ENCODE data around the gene SLC13A5. TPM values are rescaled to one million over a fixed set of nuclear protein-coding genes. Genes with fewer than 3 reads are reported as not detected.

SLC13A5 gene
- total and polyA plus RNA-seq, 4 donors: 88.4 to 399 (median 244) TPM

GRCh38 chr17:6668727-6669425 lies 44.3 kb downstream of the SLC13A5 start:
- Histone ChIP-seq H3K36me3 (ENCODE audit: control insufficient read depth in 4 of 4, insufficient read depth in 3 of 4, low read depth in 1 of 4, low read length in 3 of 4) (no peaks in the 10 kb centered on the region), H3K9ac (ENCODE audit: low read depth in 1 of 2, low read length in 2 of 2) (no peak overlapping the region), H3K27me3 (ENCODE audit: control insufficient read depth in 4 of 4, insufficient read depth in 4 of 4, low read length in 3 of 4) (no peaks in the 10 kb centered on the region), H3K9me3 (ENCODE audit: control insufficient read depth in 4 of 4, low read length in 3 of 4) (no peaks in the 10 kb centered on the region), H3K4me3 (ENCODE audit: low read depth in 1 of 3, low read length in 3 of 3) (no peak overlapping the region), H3K27ac (ENCODE audit: low read depth in 1 of 2, low read length in 2 of 2) (no peak overlapping the region), H3K4me1 (ENCODE audit: control insufficient read depth in 4 of 4, insufficient read depth in 4 of 4, low read length in 3 of 4) (peaks cover 2 to 12% (median 9%) of the 10 kb centered on the region in 4 donors)
- TF ChIP-seq GABPA (IDR thresholded peaks at IDR 0.05 in 1 of 2, conservative IDR thresholded peaks at IDR 0.05 in 1 of 2) (no peak), HNF4G (IDR thresholded peaks at IDR 0.05) (no peak), RAD21 (IDR thresholded peaks at IDR 0.05) (no peak), ZBTB33 (IDR thresholded peaks at IDR 0.05) (no peak), REST (IDR thresholded peaks at IDR 0.05) (no peak), HNF4A (conservative IDR thresholded peaks at IDR 0.05) (peak in 1 of 2 donors; percentile 9), MAX (IDR thresholded peaks at IDR 0.05) (no peak)
- whole genome bisulfite sequencing: 75% methylated on average over 14 of the region's 14 CpGs
- no peak for DNase-seq (ENCODE audit: low spot score)

GRCh38 chr17:6668219-6668618 lies 45.0 kb downstream of the SLC13A5 start:
- DNase-seq (ENCODE audit: low spot score): no peak
- no peak overlapping the region for H3K27ac ChIP-seq (ENCODE audit: low read depth in 1 of 2, low read length in 2 of 2)

More at GRCh38 chr17:6668219-6668618, 45.0 kb downstream of the SLC13A5 start:
- H3K4me1 ChIP-seq (ENCODE audit: control insufficient read depth in 4 of 4, insufficient read depth in 4 of 4, low read length in 3 of 4): peaks cover 2 to 12% (median 9%) of the 10 kb centered on the region in 4 donors
- no peaks in the 10 kb centered on the region for H3K36me3 ChIP-seq (ENCODE audit: control insufficient read depth in 4 of 4, insufficient read depth in 3 of 4, low read depth in 1 of 4, low read length in 3 of 4)
- no peak overlapping the region for H3K4me3 ChIP-seq (ENCODE audit: low read depth in 1 of 3, low read length in 3 of 3)
- H3K27me3 ChIP-seq (ENCODE audit: control insufficient read depth in 4 of 4, insufficient read depth in 4 of 4, low read length in 3 of 4): no peaks in the 10 kb centered on the region
- TF ChIP-seq SP1 (IDR thresholded peaks at IDR 0.05) (no peak), MAX (IDR thresholded peaks at IDR 0.05) (no peak), GABPA (IDR thresholded peaks at IDR 0.05 in 1 of 2, conservative IDR thresholded peaks at IDR 0.05 in 1 of 2) (no peak), FOXA1 (IDR thresholded peaks at IDR 0.05) (no peak), FOXA2 (IDR thresholded peaks at IDR 0.05) (no peak), EGR1 (IDR thresholded peaks at IDR 0.05; ENCODE audit: low read depth in 2 of 2) (no peak), HNF4A (conservative IDR thresholded peaks at IDR 0.05) (no peak), RAD21 (IDR thresholded peaks at IDR 0.05) (no peak), YY1 (IDR thresholded peaks at IDR 0.05) (no peak), HNF4G (IDR thresholded peaks at IDR 0.05) (no peak), REST (IDR thresholded peaks at IDR 0.05) (no peak), JUND (IDR thresholded peaks at IDR 0.05) (no peak), RXRA (IDR thresholded peaks at IDR 0.05) (no peak), CTCF (IDR thresholded peaks at IDR 0.05; ENCODE audit: low read depth, low read length, missing input control) (no peak), ATF3 (IDR thresholded peaks at IDR 0.05) (no peak)
- 92% methylated on average over 17 of the region's 17 CpGs for WGBS
- no peak overlapping the region for H3K9ac ChIP-seq (ENCODE audit: low read depth in 1 of 2, low read length in 2 of 2)
- H3K9me3 ChIP-seq (ENCODE audit: control insufficient read depth in 4 of 4, low read length in 3 of 4): no peaks in the 10 kb centered on the region

Measured in liver (tissue), 9 donors.